PC-9 (cell line): ENCODE data around the gene PDE6G.

Experiments used
- CTCF ChIP-seq: fragments of 200-600 bp; sonication (generic); conservative IDR thresholded peaks from 2 replicates; pipeline ENCODE4 v1.6.1; 2017; ENCODE audit warnings: mixed run types, antibody characterized with exemption, mild to moderate bottlenecking, moderate library complexity
- EZH2 ChIP-seq: fragments of 200-600 bp; sonication (generic); IDR thresholded peaks from 2 replicates; pipeline ENCODE4 v1.8.0; 2017; ENCODE audit warnings: antibody characterized with exemption, low read depth

- no peak for TF ChIP-seq EZH2
- TF ChIP-seq CTCF: no peak
Measured at GRCh38 chr17:81638683-81639082, 17.7 kb downstream of the PDE6G start.
